Upper lobe of left lung (tissue), 4 donors: ENCODE data around the gene ZFP36L2.

Experiments used
- POLR2A ChIP-seq, 4 donors: fragments of 450-650 bp; IDR thresholded peaks; one replicate each; pipeline ENCODE4 v1.5.1; 2016 to 2017; ENCODE audit warnings: antibody characterized with exemption in 4 of 4, mild to moderate bottlenecking in 2 of 4
- POLR2AphosphoS5 ChIP-seq, 2 donors: sonication (generic); formaldehyde crosslinking; IDR thresholded peaks; one replicate each; pipeline ENCODE4 v1.5.1; 2017; ENCODE audit warnings: antibody characterized with exemption in 2 of 2
- TF ChIP-seq, protein P1 (sequence below), 6 experiments: fragments of 450-650 bp in 4 of 6; fragments of 200-600 bp in 2 of 6; sonication (generic) in 2 of 6; IDR thresholded peaks; one replicate each; pipeline ENCODE4 v1.5.1; 2016 to 2019; ENCODE audit warnings: antibody characterized with exemption in 6 of 6

DNA sequence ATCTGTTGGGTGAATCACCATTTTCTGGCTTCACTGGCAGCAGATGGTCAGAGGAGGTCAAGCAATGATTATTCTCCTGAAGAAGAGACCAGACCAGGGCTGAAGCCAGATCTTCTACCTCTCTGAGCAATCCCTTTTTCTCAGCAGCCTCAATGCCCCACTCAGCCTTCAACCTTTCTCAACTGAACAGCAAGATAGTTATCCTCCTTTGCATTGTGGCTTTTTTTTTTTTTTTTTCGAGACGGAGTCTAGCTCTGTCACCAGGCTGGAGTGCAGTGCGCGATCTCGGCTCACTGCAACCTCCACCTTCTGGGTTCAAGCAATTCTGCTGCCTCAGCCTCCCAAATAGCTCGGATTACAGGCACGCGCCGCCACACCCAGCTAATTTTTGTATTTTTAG, 50.5 kb downstream of the ZFP36L2 start:
- TF ChIP-seq POLR2A (IDR thresholded peaks at IDR 0.05) (no peak), POLR2AphosphoS5 (IDR thresholded peaks at IDR 0.05) (no peak)
- TF ChIP-seq, protein P1, sequence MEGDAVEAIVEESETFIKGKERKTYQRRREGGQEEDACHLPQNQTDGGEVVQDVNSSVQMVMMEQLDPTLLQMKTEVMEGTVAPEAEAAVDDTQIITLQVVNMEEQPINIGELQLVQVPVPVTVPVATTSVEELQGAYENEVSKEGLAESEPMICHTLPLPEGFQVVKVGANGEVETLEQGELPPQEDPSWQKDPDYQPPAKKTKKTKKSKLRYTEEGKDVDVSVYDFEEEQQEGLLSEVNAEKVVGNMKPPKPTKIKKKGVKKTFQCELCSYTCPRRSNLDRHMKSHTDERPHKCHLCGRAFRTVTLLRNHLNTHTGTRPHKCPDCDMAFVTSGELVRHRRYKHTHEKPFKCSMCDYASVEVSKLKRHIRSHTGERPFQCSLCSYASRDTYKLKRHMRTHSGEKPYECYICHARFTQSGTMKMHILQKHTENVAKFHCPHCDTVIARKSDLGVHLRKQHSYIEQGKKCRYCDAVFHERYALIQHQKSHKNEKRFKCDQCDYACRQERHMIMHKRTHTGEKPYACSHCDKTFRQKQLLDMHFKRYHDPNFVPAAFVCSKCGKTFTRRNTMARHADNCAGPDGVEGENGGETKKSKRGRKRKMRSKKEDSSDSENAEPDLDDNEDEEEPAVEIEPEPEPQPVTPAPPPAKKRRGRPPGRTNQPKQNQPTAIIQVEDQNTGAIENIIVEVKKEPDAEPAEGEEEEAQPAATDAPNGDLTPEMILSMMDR (IDR thresholded peaks at IDR 0.05), result no peak
